HG03039 (cell line): ENCODE results near the gene SHOX.

ENCODE experiments used
- ATAC-seq: cut with Tn5 transposase; IDR thresholded peaks from one replicate; pipeline ENCODE4 v1.9.1; 2021; ENCODE audit warnings: mild to moderate bottlenecking, moderate library complexity; ENCODE audit not compliant: unreplicated experiment

Gene SHOX

GRCh38 chrX:663841-664240 lies 33.2 kb downstream of the SHOX start:
- no peak for ATAC-seq

DNA sequence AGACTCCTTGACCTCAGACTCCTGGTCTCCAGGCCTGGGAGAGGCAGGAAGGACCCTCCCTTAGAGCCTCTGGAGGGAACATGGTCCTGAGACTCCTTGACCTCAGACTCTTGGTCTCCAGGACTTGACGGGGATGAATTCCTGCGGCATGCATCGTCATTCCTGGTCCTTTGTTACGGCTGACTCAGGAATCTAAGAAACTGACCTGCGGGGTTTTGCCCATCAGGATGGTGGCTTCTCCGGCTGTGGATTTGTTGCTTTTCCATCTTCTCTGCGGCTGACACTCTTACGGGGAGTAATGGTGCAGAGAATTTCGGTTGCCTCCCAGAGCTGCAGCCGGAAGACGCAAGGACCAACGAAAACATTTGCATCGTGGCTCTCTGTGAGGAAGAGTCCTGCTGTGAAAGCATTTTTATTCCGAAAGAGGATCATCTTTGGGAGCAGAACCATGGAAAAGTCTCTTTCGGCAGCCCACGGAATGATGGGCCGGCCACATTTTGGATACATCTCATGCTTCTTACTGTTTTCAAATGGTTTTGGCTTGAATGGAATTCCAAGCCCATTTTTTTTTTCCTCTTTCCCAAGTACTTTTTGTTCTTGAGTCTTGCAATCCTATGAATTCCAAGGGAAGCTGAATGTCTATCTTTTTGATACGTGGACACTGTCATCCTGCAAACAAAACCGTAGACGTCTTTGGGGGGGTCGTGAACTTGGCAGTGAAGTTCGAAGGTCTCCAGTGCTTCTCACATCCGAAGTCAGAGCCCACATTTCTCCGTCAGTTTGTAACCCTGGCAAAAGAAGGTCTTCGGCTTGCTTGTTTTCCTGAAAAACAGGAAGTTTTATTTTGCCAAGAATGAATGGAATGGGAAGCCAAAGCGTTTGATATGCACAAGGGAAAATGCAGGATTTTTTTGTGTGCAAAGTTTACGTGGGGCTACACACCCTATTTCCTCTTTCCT lies 36.5 kb downstream of the SHOX start:
- no peak for ATAC-seq

DNA sequence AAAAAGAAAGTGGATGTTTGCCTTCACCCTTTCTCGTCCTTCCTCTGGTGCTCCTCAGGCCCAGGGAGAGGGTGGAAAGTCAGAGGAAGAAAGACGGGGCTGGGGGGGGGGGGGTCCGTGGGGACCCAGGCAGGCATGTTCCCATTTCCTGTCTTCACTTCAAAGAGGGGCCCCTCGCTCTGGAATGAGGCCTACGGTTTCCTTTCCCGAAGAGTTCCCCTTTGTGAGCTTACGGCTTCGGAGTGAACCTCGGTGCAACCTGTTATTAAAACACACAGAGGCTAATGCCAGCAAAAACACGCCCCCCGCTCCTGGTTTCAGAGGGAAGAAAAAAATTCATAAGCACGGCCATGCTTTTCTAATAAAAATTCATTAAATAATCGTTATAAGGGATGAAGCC lies 40.1 kb downstream of the SHOX start:
- ATAC-seq, result no peak

DNA sequence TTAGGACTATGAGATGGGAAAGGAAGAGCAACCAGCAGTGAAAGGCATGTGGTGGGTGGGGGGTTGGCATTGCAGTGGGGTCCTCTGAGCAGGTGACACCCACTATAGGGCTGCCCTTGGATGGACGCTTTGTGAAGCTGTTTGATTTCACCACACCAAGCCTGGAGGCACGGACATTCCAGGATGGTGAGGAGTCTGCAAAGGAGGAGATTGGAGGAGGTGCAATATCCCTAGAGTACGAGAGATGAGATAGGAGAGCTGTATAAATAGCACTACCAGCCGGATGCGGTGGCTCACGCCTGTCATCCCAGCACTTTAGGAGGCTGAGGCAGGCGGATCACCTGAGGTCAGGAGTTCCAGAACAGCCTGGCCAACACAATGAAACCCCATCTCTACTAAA lies 42.3 kb downstream of the SHOX start:
- no peak for ATAC-seq

DNA sequence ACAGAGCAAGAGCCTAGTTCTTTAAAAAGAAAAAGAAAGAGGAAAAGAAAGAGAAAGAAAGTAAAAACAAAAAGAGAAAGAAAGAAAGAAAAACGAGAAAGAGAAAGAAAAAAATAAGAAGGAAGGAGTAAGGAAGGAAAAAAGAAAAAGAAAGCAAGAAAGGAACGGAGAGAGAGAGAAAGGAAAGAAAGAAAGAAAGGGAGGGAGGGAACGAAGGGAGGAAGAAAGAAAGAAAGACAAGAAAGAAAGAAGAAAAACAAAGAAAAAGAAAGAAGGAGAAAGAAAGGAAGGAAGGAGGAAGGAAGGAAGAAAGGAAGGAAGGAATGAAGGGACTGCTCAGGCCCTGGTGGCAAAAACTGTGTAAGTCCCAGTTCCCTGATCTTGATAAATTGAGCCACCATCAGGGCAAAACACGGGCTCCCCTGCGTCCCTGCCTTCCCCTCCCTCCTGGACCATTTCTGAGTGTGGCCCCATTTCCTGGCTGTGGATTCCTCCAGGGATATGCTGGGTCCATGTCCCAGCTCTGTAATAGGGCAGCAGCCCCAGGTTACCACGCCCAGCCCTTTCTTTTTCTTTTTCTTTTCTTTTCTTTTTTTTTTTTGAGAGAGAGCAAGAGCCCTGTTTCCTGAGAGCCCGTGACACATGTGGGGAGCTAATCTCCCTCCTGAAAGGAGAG lies 44.8 kb downstream of the SHOX start:
- ATAC-seq, result no peak

- ATAC-seq, result no peak
Measured at GRCh38 chrX:675955-676295, 45.3 kb downstream of the SHOX start.

DNA sequence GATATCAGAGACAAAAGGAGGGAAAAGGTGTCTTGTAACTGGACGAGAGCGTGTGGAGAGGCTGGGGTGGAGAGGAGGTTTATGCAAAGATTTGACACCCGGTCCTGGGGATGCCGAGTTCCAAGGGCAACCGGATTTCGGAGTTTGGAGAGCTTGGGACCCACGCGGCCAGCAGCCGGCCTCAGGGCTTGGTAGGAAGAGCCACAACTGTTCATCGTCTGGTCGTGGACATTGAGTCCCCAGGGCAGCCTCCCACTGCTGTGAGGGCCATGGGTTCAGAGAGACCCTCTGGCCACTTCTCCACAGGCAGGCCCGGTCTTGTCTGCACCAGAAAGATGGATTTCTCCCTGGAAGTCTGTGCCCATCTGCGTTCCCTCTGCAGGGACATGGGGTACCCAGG lies 46.8 kb downstream of the SHOX start:
- no peak for ATAC-seq

GRCh38 chrX:679291-679979 lies 48.8 kb downstream of the SHOX start:
- no peak for ATAC-seq

DNA sequence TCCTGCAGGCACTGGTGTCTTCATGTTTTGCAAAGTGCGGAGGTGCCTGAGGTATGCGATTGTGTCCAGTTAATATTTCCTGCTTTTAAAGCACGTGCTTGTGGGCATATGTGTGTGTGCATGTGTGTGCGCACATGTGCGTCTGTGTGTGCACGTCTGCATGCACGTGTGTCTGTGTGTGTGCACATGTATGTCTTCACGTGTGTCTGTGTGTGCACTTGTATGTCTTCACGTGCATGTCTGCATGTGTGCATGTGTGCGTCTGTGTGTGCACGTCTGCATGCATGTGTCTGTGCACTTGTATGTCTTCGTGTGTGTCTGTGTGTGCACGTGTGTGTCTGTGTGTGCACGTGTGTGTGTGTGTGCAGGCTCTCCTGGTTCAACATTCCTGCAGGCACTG lies 49.5 kb downstream of the SHOX start:
- no peak for ATAC-seq

DNA sequence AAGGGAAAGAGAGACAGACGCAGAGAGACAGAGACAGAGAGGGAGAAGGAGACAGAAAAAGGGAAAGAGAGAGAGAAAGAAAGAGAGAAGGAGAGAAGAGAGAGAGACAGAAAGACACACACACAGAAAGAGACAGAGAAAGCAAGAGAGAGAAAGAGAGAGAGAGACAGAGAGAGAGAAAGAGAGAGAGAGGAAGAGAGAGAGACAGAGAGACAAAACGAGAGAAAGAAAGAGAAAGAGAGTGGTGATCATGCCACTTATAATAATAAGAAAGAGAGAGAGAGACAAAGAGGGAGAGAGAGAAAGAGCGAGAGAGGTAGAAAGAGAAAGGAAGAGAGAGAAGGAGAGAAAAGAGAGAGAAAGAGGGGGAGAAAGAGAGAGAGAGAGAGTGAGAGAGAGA lies 51.4 kb downstream of the SHOX start:
- no peak for ATAC-seq

DNA sequence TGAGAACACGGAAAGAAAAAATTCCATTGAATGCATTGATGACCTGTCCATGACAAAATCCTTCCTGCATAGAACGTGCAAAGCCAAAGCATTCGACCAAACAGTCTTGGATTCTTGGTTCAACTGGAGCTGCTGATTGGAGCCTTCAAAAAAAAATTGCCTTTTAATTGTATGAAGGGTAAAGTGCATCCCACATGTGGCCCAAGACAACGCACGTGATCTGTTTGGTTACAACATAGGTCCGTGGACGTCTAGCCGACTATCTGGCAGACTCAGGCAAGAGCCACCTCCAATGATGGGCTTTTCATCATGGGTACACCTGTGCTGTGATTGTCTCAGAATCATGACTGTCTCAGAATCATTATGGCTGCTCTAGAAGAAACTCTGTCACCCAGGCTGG lies 52.3 kb downstream of the SHOX start:
- ATAC-seq, result no peak

GRCh38 chrX:683576-683975 lies 53.0 kb downstream of the SHOX start:
- ATAC-seq, result no peak

GRCh38 chrX:685120-686032 lies 54.8 kb downstream of the SHOX start:
- no peak for ATAC-seq

- no peak for ATAC-seq
Measured at GRCh38 chrX:689983-690382, 59.4 kb downstream of the SHOX start.

DNA sequence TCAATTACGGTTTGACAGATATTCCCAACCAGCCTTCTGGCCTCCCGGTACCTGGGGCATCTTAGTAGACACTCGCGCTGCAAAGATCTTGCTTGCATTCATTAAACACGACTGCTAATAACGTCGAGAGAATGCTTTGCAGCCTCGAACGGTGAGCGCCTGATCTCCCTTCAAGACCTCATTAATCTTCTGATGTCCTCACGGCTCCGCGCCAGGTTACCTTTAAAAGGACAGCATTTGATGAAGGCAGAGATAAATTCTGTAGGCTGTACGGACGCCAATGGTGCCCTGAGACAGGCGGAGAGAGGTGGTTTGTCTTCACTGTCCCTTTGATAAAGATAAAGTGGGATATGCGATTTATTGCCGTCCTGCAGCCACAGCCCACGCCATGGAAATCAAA lies 64.2 kb downstream of the SHOX start:
- no peak for ATAC-seq

GRCh38 chrX:698206-698605 lies 67.6 kb downstream of the SHOX start:
- ATAC-seq, result no peak

GRCh38 chrX:700936-701335 lies 70.3 kb downstream of the SHOX start:
- ATAC-seq, result no peak

- ATAC-seq, result no peak
Measured at GRCh38 chrX:701673-702072, 71.1 kb downstream of the SHOX start.

- no peak for ATAC-seq
Measured at GRCh38 chrX:703466-703865, 72.9 kb downstream of the SHOX start.

DNA sequence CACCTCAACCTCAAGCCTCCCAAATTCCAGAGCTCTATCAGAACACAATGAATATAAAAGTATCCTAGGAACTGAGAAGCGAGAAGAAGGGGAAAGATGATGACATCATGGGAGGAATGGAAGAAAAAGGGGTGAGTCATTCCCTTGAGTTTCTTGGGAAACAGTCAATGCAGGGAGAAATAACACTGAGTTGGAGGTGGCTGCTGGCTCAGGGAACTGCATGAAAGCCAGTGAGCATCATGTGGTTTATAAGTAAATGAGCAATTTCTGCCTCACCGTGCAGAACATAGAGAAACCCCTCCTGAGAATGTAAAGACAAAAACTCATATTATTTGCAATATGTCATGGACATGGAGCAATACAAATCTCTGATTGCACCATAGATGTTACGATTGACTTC lies 73.3 kb downstream of the SHOX start:
- no peak for ATAC-seq
